NOMO-1 treated with dmso at 0.1 percent for 144 hours (cell line): Measurements from ENCODE around the gene CBL.

Experiments
- DNase-seq: peaks from one replicate; lab custom pipeline; 2025; ENCODE audit not compliant: unreplicated experiment; lab: John Stamatoyannopoulos, UW

Gene CBL

DNA sequence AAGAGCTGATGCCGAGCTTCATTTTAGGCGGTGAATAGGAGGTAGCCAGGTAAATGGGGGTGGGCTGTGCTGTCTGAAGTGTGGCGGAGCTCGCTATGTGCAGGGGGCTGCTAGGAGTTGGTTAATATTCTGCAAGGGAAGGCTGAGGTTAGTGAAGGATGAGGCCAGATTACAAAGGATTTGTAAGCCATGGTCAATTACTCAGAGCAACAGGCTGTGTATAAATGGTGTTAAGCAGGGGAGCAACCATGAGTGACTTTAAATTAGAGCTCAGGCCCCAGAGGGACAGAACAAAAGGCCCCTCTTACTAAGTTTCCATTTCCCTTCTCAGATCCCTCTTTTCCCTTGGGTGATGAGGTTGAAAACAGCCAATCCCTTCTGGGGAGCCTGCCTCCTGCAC, 118.0 kb downstream of the CBL start:
- no peak for DNase-seq

DNA sequence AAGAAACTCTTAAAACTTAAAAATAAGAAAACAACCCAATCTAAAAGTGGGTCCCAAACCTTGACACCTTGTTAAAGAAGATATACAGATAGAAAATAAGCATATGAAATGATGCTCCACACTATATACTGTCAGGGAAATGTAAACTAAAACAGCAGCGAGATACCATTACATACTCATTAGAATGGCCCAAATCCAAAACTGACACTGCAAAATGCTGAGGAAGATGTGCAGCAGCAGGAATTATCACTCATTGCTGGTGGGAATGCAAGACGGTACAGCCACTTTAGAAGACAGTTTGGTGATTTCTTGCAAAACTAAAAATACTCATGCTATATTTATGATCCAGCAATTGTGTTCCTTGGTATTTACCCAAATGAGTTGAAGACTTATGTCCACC, 123.2 kb downstream of the CBL start:
- DNase-seq: no peak

DNA sequence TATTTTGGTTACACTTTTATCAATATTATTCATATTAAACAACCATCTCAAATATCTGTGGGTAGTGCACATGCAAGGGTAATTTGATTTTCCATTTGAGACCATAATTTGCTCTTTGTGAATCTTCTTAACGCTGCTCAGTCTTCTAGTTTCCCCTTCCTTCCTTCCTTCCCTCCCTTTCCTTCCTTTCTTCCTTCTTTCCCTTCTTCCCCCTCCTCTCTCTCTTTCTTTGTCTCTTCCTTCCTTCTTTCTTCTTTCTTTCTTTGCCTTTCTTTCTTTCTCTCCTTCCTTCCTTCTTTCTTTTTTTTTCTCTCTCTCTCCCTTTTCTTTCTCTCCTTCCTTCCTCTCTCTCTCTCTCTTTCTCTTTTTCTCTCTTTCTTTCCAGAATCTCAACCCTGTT, 124.1 kb downstream of the CBL start:
- no peak for DNase-seq

GRCh38 chr11:119332111-119332765, 126.1 kb downstream of the CBL start:
- no peak for DNase-seq

DNA sequence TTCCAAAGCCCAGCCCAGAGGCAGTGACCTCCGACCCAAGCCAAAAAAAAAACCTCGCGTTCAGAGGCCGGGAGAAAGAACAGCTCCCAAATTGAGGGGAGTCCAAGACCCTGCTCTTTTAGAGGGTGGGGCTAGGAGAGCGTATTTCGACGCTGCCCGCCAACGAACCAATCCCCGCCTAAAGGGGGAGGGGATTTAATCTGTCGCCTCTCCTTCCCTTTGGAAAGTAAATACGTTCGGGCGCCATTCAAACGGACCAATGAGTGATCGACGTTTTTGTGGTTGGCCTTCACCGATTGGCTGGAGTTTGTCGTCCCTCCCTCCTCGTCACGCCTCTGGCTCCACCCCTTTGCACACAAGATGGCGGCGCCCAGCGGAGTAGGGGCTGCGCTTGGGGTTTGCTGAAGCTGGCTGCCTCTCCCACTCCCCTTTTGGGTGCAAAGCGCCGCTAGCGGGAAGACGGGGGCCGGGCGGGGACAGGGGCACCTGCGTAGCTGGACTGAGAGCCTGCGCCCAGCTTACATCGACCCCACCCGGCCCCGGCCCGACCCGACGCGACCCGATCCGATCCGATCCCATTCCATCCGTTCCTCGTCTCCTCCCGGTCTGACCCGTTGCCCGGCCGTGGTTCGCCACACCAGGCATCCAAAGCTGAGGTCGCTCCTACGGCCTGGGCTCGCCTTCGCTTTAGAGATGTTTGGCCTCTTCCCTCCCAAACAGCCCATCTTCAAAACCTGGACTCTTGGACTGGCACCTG, 128.2 kb downstream of the CBL start, which contains the start of gene RNF26:
Gene RNF26 (plus strand): TSS at position 354 of the 757 bp plus-strand sequence. CDS start 596 bp downstream, outside the sequence.
- DNase-seq: peak; percentile 97

DNA sequence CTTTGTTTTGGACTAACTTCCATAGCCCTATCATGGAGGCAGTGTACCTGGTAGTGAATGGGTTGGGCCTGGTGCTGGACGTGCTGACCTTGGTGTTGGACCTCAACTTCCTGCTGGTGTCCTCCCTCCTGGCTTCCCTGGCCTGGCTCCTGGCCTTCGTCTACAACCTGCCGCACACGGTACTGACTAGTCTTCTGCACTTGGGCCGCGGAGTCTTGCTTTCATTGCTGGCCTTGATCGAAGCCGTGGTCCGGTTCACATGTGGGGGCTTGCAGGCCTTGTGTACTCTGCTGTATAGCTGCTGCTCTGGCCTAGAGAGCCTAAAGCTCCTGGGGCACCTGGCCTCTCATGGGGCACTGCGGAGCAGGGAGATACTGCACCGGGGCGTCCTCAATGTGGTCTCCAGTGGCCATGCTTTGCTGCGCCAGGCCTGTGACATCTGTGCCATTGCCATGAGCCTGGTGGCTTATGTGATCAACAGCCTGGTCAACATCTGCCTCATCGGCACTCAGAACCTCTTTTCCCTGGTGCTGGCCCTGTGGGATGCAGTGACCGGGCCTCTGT, 129.0 kb downstream of the CBL start:
- no peak for DNase-seq

DNA sequence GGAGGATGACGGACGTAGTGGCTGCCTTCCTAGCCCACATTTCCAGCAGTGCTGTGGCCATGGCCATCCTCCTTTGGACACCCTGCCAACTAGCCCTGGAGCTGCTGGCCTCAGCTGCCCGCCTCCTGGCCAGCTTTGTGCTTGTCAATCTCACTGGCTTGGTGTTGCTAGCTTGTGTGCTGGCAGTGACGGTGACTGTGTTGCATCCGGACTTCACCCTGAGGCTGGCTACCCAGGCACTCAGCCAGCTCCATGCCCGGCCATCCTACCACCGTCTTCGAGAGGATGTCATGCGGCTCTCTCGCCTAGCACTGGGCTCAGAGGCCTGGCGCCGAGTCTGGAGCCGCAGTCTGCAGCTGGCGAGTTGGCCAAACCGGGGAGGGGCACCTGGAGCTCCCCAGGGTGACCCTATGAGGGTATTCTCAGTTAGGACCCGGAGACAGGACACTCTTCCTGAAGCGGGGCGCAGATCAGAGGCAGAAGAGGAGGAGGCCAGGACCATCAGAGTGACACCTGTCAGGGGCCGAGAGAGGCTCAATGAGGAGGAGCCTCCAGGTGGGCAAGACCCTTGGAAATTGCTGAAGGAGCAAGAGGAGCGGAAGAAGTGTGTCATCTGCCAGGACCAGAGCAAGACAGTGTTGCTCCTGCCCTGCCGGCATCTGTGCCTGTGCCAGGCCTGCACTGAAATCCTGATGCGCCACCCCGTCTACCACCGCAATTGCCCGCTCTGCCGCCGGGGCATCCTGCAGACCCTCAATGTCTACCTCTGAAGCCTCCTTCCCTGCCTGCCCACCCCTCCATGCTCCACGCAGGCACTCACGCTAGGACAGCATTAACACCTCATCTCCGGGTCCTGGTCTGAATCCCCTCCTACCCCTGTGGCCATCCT, 129.8 kb downstream of the CBL start:
- DNase-seq: no peak

DNA sequence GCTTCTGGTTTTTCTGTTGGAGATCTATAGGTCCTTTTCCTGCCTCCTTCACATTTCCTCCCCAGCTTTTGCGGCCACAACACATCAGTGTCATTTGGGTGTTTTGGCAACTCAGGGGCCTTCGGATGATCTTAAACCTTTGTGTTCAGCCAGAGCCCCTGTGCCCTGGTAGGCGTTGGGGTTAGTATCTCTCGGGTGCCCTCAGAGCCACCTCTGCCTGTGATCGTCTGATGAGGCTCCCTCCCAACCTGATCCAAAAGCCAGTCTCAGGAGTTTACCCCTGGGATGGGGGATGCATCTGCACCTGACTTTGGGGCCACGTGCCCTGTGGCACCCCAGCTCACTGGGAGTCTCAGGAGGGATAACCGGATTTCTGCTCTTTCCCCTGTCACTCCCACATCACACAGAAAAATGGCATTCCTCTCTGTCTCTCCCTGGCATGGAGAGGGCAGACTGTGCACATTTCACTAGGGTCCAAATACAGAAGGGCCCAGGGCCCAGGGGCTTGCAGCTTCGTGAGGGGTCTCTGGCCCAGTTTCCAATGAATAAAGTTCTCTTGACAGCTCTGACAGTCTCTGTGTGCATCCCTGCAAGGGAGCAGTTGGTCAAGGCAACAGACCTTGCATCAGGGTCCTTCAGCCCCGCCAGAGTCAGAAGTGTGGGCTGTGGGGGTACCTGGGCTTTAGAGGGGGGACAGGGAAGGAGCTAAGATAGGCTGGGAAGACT, 130.8 kb downstream of the CBL start:
- no peak for DNase-seq

GRCh38 chr11:119337581-119338317, 131.6 kb downstream of the CBL start:
- DNase-seq: no peak

DNA sequence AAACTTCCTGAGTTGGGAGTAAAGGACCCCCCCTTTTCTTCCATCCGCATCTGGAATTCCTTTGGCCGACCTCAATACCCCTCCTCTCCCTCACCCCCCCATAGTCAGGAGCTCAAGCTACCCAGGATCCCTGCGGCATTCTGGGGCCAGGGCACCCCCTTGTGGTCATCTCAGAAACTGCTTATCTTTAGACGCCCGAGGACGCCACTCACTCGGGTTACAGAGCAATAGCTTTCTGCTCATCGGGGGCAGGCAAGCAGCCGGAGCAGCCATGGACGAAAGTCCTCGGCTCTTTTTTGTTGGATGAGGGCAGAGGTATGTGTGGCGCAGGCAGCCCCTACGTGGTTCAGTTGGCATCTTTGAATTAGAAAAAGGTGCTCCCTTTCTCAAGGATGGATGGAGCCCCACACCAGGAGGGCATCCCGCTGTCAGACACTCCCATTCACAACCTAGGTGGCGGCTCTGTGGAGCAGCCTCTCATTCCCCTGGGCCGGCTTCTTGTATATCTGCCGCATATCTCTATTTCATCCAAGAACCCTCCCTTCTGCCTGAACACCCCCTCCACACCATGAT, 132.3 kb downstream of the CBL start:
- DNase-seq: peak; percentile 19

- DNase-seq: no peak
These were observed 132.9 kb downstream of the CBL start for GRCh38 chr11:119338965-119339588.

DNA sequence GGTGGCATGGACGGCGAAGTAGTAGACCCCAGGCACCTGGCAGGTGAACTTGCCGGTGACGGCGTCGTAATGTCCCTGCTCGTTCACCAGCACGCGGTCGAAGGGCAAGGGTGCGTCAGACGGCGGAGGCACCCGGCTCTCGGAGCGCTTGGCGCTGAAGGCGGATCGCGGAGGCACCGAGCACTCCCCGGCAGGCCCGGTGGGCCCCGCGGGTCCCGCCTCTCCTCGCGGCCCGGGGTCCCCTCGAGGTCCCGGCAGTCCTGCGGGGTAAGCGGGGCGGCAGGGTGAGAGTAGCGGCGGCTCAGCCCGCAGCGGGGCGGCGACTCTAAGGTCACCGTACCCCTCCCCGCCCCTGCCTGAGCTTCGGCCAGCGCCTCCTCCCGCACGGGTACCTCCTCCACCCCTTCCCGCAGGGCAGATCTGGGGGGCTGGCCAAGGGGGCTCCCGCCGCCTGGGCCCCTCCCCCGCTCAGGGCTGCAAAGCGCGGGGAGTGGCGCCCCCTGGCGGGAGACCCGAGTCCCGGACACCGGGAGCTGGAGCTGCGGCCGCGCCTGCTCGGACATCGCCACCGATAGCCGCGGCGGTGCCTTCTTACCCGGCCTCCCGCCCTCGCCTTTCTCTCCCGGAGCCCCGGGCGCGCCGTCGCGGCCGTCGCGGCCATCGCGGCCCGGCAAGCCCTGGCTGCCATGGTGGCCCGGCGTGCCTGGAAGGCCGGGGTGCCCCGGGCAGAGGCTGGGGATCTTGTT, 133.6 kb downstream of the CBL start:
- DNase-seq: no peak

DNA sequence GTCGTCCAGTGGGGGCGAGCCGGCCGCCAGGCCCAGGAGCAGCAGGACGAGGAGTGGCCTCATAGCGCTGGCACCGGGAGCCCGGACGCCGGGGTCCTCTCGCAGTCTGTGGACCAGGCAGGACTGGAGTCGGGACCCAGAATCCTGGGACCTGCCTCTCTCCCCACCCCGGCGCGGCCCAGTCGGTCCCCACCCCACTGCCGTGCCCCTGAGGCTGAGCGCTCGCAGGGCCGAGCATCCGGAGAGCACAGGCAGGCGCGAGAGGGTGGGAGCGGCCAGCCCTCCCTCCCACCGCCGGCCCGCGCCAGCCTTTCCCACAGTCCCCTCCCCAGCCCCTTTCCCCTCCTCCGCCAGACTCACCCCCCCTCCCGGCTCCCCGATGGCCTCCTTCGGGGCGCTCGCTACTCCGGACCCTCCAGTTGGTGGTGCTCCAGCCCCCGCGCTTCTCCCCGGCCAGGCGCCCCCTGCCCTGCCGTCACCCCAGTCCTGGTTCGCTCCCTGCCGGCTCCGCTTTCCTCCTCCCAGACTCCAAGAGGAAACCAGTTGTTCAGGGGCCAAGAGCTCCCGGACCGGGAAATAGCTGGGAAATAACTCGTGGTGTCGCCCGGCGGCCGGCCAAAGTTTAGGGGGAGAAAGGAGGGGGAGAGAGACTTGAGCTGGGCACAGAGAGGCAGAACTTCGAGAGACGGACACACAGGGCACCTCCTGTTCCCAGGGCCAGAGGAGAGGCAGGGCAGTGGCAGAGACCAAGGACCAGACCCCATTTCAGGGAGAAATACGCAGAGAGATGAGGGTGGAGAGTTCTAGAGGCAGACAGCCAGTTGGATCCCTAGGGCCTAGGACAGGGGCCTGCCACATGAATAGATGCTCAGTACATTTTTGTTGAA, 134.4 kb downstream of the CBL start, which contains the start of gene C1QTNF5:
Gene C1QTNF5 (minus strand): TSS at position 549 of the 887 bp plus-strand sequence. CDS start 486 bp downstream, at position 63.
- no peak for DNase-seq

GRCh38 chr11:119341222-119342022, 135.3 kb downstream of the CBL start:
- no peak for DNase-seq

GRCh38 chr11:119342023-119342300, 135.8 kb downstream of the CBL start:
- no peak for DNase-seq

GRCh38 chr11:119342362-119343130, 136.4 kb downstream of the CBL start:
- no peak for DNase-seq
